ENCODE results near the gene CEP164.

The CEP164 gene

DNA sequence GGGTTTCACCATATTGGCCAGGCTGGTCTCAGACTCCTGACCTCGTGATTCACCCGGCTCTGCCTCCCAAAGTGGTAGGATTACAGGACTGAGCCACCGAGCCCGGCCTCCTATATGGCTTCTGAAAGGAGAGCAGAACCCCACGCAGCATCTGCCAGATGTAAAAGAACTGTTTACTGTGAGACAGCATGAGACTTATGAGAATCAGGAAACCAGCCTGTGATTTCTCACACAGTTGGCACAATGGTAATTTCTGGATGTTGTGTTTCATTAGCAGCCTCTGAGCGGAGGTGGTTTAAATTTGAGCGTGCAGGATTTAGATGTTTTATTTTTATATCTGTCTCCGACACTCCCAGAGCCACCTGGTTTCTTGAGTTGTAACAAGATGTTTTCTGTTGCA, 33.8 kb downstream of the CEP164 start:
- Histone ChIP-seq H3K27me3 (ENCODE audit: control insufficient read depth in 1 of 2, insufficient read depth in 2 of 2, low read length in 2 of 2) (no peaks in the 10 kb centered on the region), H3K9me3 (ENCODE audit: control insufficient read depth in 2 of 2, low read length in 2 of 2) (no peaks in the 10 kb centered on the region), H3K4me1 (ENCODE audit: control insufficient read depth, insufficient read depth, low read length) (no peaks in the 10 kb centered on the region), H3K36me3 (ENCODE audit: control insufficient read depth in 2 of 2, insufficient read depth in 2 of 2, low read length in 2 of 2) (peaks cover 26 to 36% of the 10 kb centered on the region in 2 donors), H3K27ac (ENCODE audit: low read length) (no peak overlapping the region), H3K9ac (ENCODE audit: low read length in 2 of 2) (no peak overlapping the region), H3K4me3 (ENCODE audit: low read length in 2 of 2) (no peak overlapping the region)

DNA sequence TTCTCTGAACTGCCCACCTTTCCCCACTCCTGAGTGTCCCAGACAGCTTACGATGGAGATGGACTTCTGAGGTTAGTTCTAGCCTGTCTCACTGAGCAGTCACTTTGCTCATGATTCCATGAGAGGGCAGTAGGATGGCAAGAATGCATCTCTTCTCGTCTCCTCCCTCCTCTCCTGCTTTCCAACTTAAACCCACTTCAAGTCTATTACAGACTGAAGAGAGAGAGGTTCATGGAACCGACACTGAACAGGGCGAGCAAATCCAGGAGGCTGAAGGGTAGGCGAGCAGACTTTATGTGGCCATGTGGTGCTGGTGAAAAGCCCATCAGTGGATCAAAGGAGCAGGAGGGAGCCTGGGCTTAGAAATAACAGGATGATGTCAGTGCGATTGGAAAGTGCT, 38.6 kb downstream of the CEP164 start:
- H3K27me3 ChIP-seq (ENCODE audit: control insufficient read depth in 1 of 2, insufficient read depth in 2 of 2, low read length in 2 of 2) = no peaks in the 10 kb centered on the region
- H3K9ac ChIP-seq (ENCODE audit: low read length in 2 of 2) = no peak overlapping the region
- no peak overlapping the region for H3K4me3 ChIP-seq (ENCODE audit: low read length in 2 of 2)
- peaks cover 26 to 38% of the 10 kb centered on the region in 2 donors for H3K36me3 ChIP-seq (ENCODE audit: control insufficient read depth in 2 of 2, insufficient read depth in 2 of 2, low read length in 2 of 2)
- H3K4me1 ChIP-seq (ENCODE audit: control insufficient read depth, insufficient read depth, low read length) = no peaks in the 10 kb centered on the region
- no peak overlapping the region for H3K27ac ChIP-seq (ENCODE audit: low read length)
- no peaks in the 10 kb centered on the region for H3K9me3 ChIP-seq (ENCODE audit: control insufficient read depth in 2 of 2, low read length in 2 of 2)

DNA sequence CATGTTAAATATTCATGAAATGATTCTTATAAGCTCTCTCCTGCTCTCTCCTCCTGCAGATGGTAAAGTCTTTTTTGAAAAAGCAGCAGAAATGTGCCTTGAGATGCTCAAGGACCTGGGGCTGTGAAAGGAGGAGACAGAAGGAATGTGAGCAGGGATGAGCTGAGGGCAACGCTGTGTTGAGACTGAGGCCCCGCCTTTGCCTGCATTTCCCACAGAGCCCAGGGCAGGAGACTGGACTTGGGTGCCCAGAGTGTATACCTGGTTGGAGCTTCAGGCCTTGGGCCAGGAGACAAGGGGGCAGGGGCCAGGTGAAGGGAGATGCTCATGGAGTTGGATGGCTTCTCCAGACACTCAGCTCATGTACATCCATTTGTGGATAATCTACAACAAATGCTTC, 39.2 kb downstream of the CEP164 start:
- H3K27ac ChIP-seq (ENCODE audit: low read length) = no peak overlapping the region
- H3K4me1 ChIP-seq (ENCODE audit: control insufficient read depth, insufficient read depth, low read length) = no peaks in the 10 kb centered on the region
- H3K27me3 ChIP-seq (ENCODE audit: control insufficient read depth in 1 of 2, insufficient read depth in 2 of 2, low read length in 2 of 2) = no peaks in the 10 kb centered on the region
- peaks cover 24 to 40% of the 10 kb centered on the region in 2 donors for H3K36me3 ChIP-seq (ENCODE audit: control insufficient read depth in 2 of 2, insufficient read depth in 2 of 2, low read length in 2 of 2)
- H3K4me3 ChIP-seq (ENCODE audit: low read length in 2 of 2) = no peak overlapping the region
- no peak overlapping the region for H3K9ac ChIP-seq (ENCODE audit: low read length in 2 of 2)
- H3K9me3 ChIP-seq (ENCODE audit: control insufficient read depth in 2 of 2, low read length in 2 of 2) = no peaks in the 10 kb centered on the region

DNA sequence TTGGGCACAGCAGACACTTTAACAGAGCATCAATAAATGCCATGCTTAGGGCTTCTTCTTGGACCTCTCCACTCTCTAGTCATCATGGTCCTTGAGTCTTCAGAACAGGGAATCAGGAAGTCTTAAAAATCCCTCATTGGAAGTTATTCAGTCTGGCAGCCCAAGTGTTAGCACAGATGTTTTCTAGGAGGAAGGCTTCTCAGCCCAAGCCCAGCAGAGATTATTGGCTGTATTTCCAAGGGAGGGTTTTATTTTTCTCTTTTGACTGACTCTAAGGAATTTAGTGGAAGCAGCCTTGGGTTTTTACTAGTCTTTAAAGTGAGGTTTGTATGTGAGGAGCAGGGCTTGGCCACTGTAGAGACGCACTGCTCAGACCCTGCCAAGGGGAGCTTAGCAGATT, 41.9 kb downstream of the CEP164 start:
- no peak overlapping the region for H3K27ac ChIP-seq (ENCODE audit: low read length)
- no peak overlapping the region for H3K9ac ChIP-seq (ENCODE audit: low read length in 2 of 2)
- H3K27me3 ChIP-seq (ENCODE audit: control insufficient read depth in 1 of 2, insufficient read depth in 2 of 2, low read length in 2 of 2) = no peaks in the 10 kb centered on the region
- no peak overlapping the region for H3K4me3 ChIP-seq (ENCODE audit: low read length in 2 of 2)
- H3K9me3 ChIP-seq (ENCODE audit: control insufficient read depth in 2 of 2, low read length in 2 of 2) = no peaks in the 10 kb centered on the region
- H3K4me1 ChIP-seq (ENCODE audit: control insufficient read depth, insufficient read depth, low read length) = no peaks in the 10 kb centered on the region
- H3K36me3 ChIP-seq (ENCODE audit: control insufficient read depth in 2 of 2, insufficient read depth in 2 of 2, low read length in 2 of 2) = peaks cover 18 to 43% of the 10 kb centered on the region in 2 donors

DNA sequence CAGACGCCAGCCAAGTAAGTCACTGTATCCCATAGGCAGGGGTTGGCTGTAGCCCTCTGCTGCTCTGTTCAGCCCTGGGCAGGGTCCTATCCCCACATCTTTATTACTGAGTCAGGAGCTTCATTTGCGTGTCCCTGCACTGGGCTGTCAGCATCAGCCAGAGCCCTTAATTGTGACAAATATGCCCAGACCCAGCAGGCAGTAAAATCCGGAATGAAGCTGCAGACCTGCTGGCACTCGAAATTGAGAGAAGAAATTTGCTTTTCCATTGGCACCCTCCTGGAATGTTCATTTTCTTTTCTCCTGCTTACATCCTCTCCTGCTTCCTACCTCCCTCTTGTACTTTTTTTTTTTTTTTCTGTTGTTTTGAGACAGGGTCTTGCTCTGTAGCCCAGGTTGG, 43.8 kb downstream of the CEP164 start:
- Histone ChIP-seq H3K36me3 (ENCODE audit: control insufficient read depth in 2 of 2, insufficient read depth in 2 of 2, low read length in 2 of 2) (peaks cover 29 to 51% of the 10 kb centered on the region in 2 donors), H3K27ac (ENCODE audit: low read length) (no peak overlapping the region), H3K9ac (ENCODE audit: low read length in 2 of 2) (no peak overlapping the region), H3K9me3 (ENCODE audit: control insufficient read depth in 2 of 2, low read length in 2 of 2) (no peaks in the 10 kb centered on the region), H3K27me3 (ENCODE audit: control insufficient read depth in 1 of 2, insufficient read depth in 2 of 2, low read length in 2 of 2) (no peaks in the 10 kb centered on the region), H3K4me3 (ENCODE audit: low read length in 2 of 2) (no peak overlapping the region), H3K4me1 (ENCODE audit: control insufficient read depth, insufficient read depth, low read length) (no peaks in the 10 kb centered on the region)

DNA sequence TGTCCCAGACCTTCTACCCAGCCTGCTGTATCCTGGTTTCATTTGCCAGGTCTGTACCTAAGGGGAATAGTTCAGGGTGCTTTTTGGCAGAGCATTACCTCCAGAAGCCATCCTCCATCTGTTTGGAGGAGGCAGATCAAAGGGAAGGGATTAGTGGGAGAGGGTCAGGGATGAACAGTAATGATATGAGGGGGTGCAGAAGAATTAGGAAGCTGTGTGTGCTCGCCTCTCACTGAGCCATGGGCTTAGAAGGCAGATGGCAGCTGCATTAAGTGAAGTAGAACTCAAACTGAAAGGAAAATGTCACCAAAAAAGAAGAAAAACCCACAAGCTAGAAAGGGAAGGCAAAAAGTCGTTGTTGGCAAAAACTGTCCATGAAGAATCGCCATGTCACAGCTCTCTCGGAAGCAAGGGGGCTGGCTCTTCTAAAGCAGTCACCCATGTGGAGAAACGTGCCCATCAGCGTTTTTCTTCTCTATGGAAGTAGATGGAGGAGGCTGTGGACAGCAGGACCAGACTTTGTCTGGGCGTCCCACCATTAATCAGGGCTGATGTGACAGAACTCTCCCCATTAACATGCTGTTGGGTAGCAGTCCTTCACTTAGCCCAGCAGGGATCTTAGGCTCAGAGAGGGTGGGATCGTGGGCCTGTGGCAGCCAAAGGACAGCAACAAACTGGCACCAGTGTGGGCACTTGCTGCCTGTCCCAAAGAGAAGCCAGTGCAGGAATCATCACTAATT, 46.8 kb downstream of the CEP164 start:
- peaks cover 31 to 48% of the 10 kb centered on the region in 2 donors for H3K36me3 ChIP-seq (ENCODE audit: control insufficient read depth in 2 of 2, insufficient read depth in 2 of 2, low read length in 2 of 2)
- no peaks in the 10 kb centered on the region for H3K9me3 ChIP-seq (ENCODE audit: control insufficient read depth in 2 of 2, low read length in 2 of 2)
- H3K9ac ChIP-seq (ENCODE audit: low read length in 2 of 2) = no peak overlapping the region
- H3K4me3 ChIP-seq (ENCODE audit: low read length in 2 of 2) = no peak overlapping the region
- no peaks in the 10 kb centered on the region for H3K27me3 ChIP-seq (ENCODE audit: control insufficient read depth in 1 of 2, insufficient read depth in 2 of 2, low read length in 2 of 2)
- H3K4me1 ChIP-seq (ENCODE audit: control insufficient read depth, insufficient read depth, low read length) = no peaks in the 10 kb centered on the region
- no peak overlapping the region for H3K27ac ChIP-seq (ENCODE audit: low read length)

DNA sequence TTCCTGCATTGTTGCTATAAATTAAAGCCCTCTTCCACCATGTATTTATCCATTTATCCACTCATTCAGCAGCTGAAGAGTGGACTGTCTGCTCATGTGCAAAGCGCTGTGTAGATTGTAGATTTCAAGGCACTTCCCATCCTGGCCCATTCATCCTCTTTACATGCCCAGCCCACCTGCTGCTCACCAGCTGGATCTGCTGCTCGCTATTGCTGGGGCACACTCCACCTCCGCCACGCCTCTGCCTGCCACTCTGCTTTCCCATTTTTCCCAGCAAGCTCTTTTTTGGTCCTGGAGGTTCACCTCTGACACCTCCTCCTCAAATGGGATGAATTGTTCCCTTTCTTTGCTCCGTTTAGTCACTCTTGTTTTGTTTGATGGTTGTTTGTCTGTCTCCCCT, 48.3 kb downstream of the CEP164 start:
- Histone ChIP-seq H3K4me1 (ENCODE audit: control insufficient read depth, insufficient read depth, low read length) (no peaks in the 10 kb centered on the region), H3K4me3 (ENCODE audit: low read length in 2 of 2) (no peak overlapping the region), H3K27ac (ENCODE audit: low read length) (no peak overlapping the region)

DNA sequence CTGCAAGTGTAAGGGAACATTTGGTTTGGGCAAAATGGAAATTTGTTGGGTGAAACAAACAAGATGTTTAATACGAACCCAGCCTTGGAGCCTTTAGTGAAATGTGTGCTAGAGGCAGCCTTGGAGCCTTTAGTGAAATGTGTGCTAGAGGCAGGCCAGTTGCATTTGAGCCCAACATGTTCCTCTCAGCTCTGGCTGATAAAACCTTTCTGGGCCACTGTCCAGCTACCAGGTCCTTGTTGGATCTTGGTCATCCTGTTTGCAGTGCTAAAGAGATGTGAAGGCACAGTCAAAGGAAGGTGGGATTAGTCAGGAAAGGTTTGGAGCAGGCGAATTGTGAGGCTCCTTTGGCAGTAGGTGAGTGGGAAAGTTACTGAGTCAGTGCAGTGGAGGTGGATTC, 48.9 kb downstream of the CEP164 start:
- no peak overlapping the region for H3K27ac ChIP-seq (ENCODE audit: low read length)
- no peaks in the 10 kb centered on the region for H3K4me1 ChIP-seq (ENCODE audit: control insufficient read depth, insufficient read depth, low read length)
- H3K9ac ChIP-seq (ENCODE audit: low read length in 2 of 2) = no peak overlapping the region
- H3K27me3 ChIP-seq (ENCODE audit: control insufficient read depth in 1 of 2, insufficient read depth in 2 of 2, low read length in 2 of 2) = no peaks in the 10 kb centered on the region
- peaks cover 42 to 53% of the 10 kb centered on the region in 2 donors for H3K36me3 ChIP-seq (ENCODE audit: control insufficient read depth in 2 of 2, insufficient read depth in 2 of 2, low read length in 2 of 2)
- H3K4me3 ChIP-seq (ENCODE audit: low read length in 2 of 2) = no peak overlapping the region
- H3K9me3 ChIP-seq (ENCODE audit: control insufficient read depth in 2 of 2, low read length in 2 of 2) = no peaks in the 10 kb centered on the region

More for the DNA sequence above, 48.3 kb downstream of the CEP164 start:
- Histone ChIP-seq H3K9ac (ENCODE audit: low read length in 2 of 2) (no peak overlapping the region), H3K36me3 (ENCODE audit: control insufficient read depth in 2 of 2, insufficient read depth in 2 of 2, low read length in 2 of 2) (peaks cover 40 to 54% of the 10 kb centered on the region in 2 donors), H3K9me3 (ENCODE audit: control insufficient read depth in 2 of 2, low read length in 2 of 2) (no peaks in the 10 kb centered on the region), H3K27me3 (ENCODE audit: control insufficient read depth in 1 of 2, insufficient read depth in 2 of 2, low read length in 2 of 2) (no peaks in the 10 kb centered on the region)

DNA sequence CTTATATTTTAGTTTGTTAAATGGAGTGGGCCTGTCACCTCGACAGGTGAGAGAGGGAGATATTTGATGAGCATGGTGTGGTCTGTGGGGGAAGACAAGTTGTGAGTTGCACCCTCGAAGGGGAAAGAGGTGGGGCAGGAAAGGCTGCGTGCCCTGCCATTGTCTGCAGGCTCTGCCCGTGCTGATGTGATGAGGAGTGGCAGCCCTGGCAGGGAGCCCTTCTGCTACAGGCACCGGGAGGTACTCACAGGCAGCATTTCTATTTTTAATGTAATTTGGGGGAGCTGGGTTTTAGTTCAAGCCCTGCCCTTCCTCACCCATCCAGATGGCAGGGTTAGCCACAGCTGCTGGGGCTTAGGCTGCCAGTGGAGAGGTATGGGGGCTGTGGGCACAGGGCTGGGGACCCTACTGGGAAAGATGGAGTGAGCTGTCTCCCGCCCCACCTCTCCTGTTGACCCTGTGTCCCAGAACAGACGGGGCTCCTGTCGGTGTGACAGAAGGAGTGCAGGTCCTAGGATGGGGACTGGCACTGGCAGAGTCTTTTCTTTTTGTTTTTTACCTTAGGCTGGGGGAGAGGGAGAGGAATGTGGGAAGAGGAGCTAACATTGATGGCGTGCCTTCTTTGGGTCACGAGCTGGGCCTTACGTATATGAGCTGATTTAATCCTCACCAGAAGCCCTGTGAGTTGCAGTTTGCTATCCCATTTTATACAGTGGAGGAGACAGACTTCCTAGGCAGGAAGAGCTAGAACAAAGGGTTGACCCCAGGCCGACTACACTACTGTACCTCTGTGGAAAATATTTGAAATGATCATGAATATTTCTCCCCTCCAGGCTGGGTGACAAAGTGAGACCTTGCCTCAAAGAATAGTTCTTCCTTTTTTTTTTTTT, 51.6 kb downstream of the CEP164 start:
- Histone ChIP-seq H3K9me3 (ENCODE audit: control insufficient read depth in 2 of 2, low read length in 2 of 2) (no peaks in the 10 kb centered on the region), H3K4me1 (ENCODE audit: control insufficient read depth, insufficient read depth, low read length) (no peaks in the 10 kb centered on the region), H3K4me3 (ENCODE audit: low read length in 2 of 2) (no peak overlapping the region), H3K36me3 (ENCODE audit: control insufficient read depth in 2 of 2, insufficient read depth in 2 of 2, low read length in 2 of 2) (peaks cover 55% of the 10 kb centered on the region in 2 donors), H3K27me3 (ENCODE audit: control insufficient read depth in 1 of 2, insufficient read depth in 2 of 2, low read length in 2 of 2) (no peaks in the 10 kb centered on the region), H3K27ac (ENCODE audit: low read length) (no peak overlapping the region), H3K9ac (ENCODE audit: low read length in 2 of 2) (no peak overlapping the region)

DNA sequence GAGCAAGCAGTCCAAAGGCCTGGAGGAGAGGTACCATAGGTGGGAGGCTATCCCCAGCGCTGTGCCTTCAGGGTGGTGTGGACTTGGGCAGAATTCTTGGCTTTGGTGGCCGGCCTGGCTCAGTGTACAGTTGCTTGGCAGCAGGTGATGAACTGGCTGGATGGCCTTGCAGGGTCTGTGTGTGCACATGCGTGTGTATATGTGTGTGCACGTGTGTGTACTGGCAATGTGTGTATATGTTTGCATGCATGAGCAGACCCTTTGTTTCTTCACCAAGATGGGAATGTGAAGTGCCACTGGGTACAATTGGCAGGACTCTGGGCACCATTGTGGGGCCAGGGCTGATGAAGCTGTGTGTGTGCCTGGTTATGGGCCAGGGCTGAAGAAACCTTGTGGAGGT, 53.0 kb downstream of the CEP164 start:
- no peaks in the 10 kb centered on the region for H3K4me1 ChIP-seq (ENCODE audit: control insufficient read depth, insufficient read depth, low read length)
- H3K4me3 ChIP-seq (ENCODE audit: low read length in 2 of 2) = no peak overlapping the region
- no peak overlapping the region for H3K27ac ChIP-seq (ENCODE audit: low read length)
- H3K9ac ChIP-seq (ENCODE audit: low read length in 2 of 2) = no peak overlapping the region
- H3K36me3 ChIP-seq (ENCODE audit: control insufficient read depth in 2 of 2, insufficient read depth in 2 of 2, low read length in 2 of 2) = peaks cover 44 to 55% of the 10 kb centered on the region in 2 donors
- no peaks in the 10 kb centered on the region for H3K27me3 ChIP-seq (ENCODE audit: control insufficient read depth in 1 of 2, insufficient read depth in 2 of 2, low read length in 2 of 2)
- no peaks in the 10 kb centered on the region for H3K9me3 ChIP-seq (ENCODE audit: control insufficient read depth in 2 of 2, low read length in 2 of 2)
